Hepatic stellate cell (primary cell): ENCODE data around the gene PDCD1LG2.
"Not testable (repeated sequence)": the region's sequence is repeated elsewhere in the genome, so short reads cannot be mapped to it uniquely, and the experiment has no call there.

Source experiments
- DNase-seq: peaks from one replicate; pipeline ENCODE4 v3.0.0; 2011; ENCODE audit warnings: low spot score

The PDCD1LG2 gene

DNA sequence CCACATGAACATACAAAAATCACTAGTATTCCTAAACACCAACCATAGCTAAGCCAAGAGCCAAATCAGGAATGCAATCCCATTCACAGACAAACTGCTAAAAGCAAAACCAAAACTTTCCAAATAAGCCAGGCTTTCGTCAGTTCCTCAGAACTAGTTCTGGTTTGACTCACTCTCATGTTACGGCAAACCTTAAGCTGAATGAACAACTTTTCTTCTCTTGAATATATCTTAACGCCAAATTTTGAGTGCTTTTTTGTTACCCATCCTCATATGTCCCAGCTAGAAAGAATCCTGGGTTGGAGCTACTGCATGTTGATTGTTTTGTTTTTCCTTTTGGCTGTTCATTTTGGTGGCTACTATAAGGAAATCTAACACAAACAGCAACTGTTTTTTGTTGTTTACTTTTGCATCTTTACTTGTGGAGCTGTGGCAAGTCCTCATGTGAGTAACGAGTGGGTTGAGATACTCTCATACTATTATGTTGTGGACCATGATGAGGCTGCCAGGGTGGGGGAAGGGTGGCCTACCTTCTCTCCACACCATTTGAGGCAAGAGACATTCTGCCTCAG, at the start of gene PDCD1LG2:
PDCD1LG2 (plus strand) TSS at position 172 of the 572 bp plus-strand sequence. CDS start 12,016 bp downstream, outside the sequence.
- DNase-seq: peak; percentile 37

DNA sequence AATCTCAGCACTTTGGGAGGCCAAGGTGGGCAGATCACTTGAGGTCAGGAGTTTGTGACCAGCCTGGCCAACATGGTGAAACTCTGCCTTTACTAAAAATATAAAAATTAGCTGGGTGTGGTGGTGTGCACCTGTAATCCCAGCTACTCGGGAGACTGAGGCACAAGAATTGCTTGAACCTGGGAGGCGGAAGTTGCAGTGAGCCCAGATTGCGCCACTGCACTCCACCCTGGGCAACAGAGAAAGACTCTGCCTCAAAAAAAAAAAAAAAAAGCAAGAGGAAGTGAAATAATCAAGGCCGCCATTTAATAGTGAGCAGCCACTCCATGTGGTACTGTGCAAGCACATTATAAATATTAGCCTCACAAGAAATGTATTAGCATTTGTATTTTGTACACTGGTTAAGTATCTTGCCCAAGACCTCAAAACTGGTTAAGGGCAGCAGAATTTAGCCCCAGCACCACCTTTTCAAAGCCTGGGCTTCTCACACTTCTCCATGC, 45.5 kb upstream of the PDCD1LG2 start:
- not testable (repeated sequence) for DNase-seq

DNA sequence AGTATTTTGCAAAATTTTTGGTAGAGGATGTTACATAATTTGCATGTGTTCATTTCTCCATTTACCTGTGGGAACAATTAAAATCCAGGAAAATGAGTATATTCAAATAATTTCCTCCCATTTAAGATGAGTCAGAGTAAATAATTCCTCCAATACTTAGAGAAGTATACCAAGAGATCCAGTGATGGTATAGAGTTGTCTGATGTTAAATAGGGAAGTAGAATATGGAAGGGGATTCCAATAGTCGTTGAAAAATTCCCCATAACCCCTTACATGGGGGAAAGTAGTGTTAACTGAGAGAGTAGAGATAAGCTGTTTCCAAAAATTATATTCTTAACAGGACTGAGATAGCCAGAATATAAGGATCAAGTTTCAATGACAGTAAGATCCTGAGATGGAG, 44.3 kb upstream of the PDCD1LG2 start:
- DNase-seq: no peak

GRCh38 chr9:5466766-5467165, 43.6 kb upstream of the PDCD1LG2 start:
- no peak for DNase-seq

DNA sequence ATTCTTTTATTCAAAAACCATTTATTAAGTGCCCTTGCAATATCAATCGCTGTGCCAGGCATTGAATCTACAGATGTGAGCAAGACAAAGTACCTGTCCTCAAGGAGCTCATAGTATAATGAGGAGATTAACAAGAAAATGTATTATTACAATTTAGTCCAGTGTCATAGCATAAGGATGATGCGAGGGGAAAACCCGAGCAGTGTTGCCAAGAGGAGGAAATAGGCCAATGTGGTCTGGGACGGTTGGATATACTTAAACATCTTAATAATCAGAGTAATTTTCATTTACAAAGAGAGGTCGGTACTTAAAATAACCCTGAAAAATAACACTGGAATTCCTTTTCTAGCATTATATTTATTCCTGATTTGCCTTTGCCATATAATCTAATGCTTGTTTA, 41.5 kb upstream of the PDCD1LG2 start:
- no peak for DNase-seq

DNA sequence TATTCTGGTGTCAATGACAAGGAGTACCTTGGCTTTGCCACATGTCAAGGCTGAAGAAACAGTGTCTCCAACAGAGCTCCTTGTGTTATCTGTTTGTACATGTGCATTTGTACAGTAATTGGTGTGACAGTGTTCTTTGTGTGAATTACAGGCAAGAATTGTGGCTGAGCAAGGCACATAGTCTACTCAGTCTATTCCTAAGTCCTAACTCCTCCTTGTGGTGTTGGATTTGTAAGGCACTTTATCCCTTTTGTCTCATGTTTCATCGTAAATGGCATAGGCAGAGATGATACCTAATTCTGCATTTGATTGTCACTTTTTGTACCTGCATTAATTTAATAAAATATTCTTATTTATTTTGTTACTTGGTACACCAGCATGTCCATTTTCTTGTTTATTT, 40.2 kb upstream of the PDCD1LG2 start:
- no peak for DNase-seq

DNA sequence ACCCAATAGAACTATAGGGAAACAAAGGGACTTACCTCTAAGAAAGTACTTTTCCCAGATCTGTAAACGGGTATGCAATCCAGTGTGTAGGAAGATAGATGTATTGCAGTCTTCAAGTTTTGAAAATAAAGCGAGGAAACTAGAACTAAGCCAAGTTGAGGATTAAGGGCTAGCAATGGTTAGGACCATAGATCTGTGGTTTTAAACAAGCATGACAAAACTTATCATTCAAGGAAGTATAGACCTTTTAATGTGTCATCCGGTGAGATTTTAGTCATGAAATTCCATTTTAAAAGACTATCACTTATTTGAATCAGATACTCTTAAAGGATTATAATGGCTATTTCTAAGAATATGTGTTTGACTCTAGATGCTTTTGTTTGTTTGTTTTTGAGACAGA, 39.5 kb upstream of the PDCD1LG2 start:
- DNase-seq: no peak

GRCh38 chr9:5475611-5476010, 34.7 kb upstream of the PDCD1LG2 start:
- DNase-seq: not testable (repeated sequence)

- no peak for DNase-seq
Measured at GRCh38 chr9:5478206-5478605, 32.1 kb upstream of the PDCD1LG2 start.

DNA sequence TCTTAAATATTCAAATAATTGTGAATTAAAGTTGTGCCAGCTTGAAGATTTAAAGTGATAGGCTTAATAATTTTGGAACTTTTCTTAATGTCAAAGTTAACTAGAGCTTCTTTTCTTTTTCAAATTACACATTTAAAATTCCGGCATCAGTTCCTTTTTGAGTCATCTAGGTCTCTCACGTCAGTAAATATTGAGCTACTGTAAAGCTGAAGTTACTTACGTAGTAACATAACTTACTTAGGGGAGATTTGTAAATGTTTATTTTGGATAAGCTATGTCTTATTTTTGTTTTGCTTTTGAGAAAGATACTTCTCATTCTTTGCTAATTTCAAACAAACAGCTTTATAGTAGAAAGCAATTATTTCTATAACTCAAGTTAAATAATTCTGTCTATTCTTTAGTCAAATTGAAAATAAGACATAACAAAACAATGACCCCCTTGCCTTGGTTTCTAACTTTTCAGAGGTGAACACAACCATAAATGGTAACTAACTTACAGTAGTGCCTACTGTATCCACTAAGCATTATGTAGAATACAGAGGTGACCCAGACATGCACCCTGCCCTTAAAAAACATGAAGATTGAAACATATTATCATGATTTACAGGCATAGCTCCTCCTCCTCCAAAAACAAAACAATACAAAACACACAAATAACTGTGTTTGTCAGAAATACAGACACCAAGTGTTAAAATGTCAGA, 30.2 kb upstream of the PDCD1LG2 start:
- DNase-seq: no peak

- no peak for DNase-seq
Measured at GRCh38 chr9:5480919-5481318, 29.4 kb upstream of the PDCD1LG2 start.

DNA sequence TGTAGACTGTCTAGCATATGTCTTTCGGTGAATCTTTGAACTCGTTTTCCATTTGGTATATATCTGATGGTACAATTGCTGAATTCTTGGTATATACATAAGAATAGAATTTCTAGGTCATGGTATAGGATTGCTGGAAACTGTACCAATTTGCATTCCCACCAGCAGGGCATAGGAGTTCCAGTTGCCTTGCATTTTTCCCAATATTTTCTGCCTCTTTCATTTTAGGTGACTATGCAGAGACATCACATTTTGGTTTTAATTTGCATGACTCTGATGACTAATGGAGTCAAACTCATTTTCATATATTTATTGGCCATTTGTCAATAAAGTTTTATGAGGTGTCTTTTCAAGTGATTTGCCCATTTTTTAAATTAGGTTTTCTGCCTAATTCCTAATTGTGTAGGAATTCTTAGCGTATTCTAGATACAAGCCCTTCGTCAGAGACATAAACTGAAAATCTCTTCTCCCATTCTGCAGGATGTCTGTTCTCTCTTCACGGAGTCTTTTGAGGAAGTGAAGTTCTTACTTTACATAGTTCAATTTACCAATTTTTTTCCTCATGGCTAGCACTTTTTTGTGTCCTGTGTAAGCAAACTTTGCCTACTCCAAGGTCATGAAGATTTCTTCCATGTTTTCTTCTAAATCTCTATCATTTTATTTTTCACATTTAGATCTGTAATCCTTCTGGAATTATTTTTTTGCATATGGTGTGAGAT, 28.9 kb upstream of the PDCD1LG2 start:
- no peak for DNase-seq

GRCh38 chr9:5482194-5482593, 28.1 kb upstream of the PDCD1LG2 start:
- DNase-seq: no peak

DNA sequence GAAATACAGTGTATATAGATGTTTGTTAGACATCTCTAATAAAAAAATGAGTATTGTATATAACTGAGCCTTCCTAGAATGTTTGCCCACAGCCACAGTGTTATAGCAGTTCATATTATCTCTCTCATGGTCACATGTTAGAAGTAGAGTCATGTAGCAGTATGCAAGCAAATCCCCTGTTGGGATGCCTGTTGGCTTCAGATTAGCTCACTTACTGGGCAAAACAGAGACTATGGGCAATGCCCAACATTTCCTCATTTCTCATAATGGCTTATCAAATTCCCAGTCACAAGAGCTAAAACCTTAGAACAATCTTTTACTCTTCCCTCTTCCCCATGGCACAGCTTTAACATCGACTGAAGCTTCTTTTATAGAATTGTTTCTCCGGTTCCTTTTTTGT, 27.0 kb upstream of the PDCD1LG2 start:
- DNase-seq: no peak

DNA sequence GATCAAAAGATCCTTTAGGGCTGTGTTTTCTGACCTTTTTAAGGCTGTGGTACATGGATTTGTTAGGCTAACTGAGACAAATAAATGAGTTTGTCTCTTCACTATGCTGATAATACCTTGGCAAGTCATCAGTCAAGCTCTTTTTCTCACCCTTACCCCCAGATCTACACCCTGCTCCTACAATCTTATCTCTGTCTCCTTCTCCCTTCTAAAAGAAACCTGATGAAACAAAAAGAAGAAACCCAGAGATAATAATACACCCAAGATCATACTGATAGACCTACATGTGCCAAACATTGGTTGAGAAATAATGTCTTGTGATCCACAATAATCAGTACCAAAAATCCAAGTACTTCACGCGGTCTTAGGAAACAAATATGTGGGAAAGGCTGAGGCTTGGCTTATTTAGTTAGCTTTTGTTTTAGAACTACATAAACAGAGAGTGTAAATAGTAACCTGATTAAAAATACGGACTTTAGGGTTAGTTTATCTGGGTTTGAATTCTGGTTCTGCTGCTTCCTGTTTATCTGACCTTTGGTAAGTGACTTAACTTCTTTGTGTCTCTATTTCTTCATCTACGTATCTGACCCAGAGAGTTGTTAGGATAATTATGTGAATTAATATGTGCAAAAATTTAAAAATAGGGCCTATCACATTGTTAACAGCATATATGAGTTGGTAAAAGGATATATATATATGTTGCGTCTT, 24.8 kb upstream of the PDCD1LG2 start:
- no peak for DNase-seq

GRCh38 chr9:5486988-5487387, 23.3 kb upstream of the PDCD1LG2 start:
- no peak for DNase-seq

DNA sequence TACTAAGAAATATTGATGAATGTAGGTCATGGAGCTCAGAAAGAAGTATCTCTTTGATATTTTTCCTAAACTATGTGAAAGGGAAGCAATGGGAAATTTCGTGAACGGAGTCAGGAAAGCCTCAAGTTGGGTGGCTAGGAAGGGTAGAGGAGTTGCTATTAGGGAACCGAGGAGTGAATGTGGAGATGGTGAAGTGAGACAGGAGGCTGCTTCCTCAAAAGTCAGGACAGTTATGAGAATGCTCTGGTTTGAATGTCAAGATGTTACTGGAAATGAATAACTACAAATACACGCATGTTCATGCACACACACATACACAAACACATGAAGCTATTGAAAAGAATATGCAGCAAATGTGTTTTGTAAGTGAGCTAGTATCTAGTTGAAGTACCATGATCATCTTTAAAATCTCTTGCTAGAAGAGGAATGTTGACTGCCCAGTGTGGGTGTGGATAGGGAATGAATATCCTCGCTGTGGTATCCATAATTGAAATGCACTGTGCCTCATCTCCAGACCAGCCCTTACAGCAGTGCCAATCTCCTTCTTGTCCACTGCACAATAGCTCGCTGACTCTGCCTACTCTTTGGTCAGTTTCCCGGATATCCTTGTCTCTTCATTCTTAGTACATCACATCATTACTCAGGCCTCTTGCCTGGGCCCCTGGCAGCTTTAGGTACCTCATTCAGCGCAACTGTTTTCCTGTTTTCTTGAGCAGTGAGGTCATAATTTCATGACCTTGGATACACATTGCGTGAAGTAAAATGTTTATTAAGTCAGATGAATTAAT, 21.9 kb upstream of the PDCD1LG2 start:
- no peak for DNase-seq

DNA sequence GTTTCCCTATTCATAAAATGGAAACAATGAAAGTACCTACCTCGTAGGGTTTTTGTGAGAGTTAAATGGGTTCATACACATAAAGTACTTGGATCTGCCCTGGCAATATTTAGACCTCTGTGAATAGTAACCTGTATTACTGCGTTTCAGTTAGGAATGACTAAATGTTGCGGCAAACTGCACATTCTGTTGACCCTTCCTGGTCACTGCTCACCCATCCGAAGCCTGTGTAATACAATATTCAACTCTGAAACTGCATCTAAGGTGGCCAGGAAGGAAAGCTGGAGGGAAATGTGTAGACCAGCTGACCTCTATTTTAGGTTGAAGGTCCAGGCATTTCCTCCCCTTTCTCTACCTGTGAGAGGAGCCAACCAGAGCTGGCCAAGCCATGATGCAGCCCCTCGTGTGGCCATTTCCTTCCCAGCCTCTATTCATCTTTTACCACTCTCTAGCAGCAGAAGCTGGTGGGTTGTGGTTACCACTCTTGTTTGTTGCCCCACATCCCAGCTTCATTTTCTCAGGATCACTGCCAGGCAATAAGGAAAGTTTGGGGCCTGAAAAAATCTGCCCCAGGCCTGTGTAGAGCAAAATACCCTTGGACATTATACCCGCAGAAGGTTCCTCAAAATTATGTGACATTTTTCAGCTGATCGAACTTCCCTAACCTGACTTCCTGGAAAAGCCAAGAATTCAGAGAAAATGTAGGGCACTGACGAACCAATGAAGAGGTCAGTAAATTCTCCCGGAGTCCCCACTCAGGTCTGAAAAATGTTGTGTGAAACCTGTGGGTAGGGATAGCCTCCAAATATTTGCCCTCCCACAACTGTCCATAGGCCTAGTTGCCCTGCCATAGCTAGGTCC, 20.5 kb upstream of the PDCD1LG2 start:
- DNase-seq: no peak

DNA sequence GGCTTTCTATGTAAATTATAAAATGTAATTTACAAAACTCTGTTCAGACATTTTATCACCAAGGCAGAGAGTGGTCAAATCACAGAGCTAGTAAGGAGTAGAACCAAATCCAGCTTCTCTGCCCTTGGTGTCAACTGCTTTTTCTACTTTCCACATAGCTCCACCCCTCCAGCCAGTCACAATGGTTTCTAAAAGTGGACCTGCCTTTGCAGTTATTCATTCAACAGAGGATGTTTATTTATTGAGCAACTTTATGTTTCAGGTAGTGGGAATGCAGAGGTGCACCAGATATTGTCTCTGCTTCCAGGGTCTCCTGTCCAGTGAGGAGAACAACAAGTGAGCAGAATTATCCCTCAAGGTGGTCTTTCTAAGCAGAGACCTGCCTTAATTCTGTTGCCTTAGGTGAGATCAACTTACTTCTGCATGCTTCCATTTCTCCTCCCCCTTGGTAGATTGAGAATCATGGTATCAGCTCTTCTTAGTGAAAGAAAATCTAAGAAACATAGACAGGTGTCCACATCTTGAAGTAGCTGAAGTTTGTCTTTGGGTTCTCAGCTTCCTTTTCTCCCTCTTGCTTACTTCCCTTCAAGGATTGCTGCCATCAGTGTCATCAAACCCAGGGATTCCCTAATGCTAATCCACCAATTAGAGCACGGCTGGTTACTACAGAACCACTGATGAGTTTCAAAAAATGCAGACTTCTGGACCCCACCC, 17.2 kb upstream of the PDCD1LG2 start:
- DNase-seq: no peak
